Measurements from ENCODE around the gene CHMP5. TPM values are rescaled to one million over a fixed set of nuclear protein-coding genes. Genes with fewer than 3 reads are reported as not detected.

CHMP5 gene
- total and polyA plus RNA-seq, 4 donors: 53.1 to 141 (median 65.0) TPM

DNA sequence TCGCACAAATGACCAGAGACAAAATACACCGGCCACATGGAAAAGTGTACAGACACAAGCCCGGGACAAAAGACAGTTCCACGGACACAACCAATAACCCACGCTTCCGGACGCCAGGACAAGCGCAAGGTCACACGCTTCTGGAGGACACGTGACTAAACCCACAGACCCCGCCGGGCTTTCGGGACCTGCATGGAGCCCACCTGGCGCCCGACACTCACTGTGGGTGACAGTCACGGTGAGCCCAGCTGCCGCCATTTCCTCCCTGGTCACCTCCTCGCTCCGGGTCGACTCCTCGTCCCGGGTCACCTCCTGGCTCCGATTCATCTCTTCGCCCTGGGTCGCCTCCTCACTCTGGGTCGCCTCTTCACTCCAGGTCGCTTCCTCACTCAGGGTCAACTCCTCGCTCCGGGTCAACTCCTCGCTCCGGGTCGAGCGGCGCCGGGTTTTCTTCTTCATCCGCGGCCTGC, 811 bp upstream of the CHMP5 start:
- intact Hi-C loops (cut with DNase I): loop anchor here in 1 of 2 donors (1.0 kb wide), 1 partner anchor 26 kb away; the partner anchor contains the start of gene NFX1
- peak overlapping the region; percentile 42 to 58 for H3K4me3 ChIP-seq (ENCODE audit: low read length in 2 of 2)
- peak overlapping the region in 1 of 2 donors; percentile 23 for H3K27ac ChIP-seq (ENCODE audit: low read depth in 1 of 2, low read length in 2 of 2)
- peaks cover 0 to 2% of the 10 kb centered on the region in 2 donors for H3K4me1 ChIP-seq (ENCODE audit: control insufficient read depth in 1 of 2, insufficient read depth in 2 of 2, low read length in 2 of 2)
- DNase-seq: peak; percentile 75 to 83
- WGBS, 2 donors: 0% methylated on average over 36 to 37 of the region's 37 CpGs
- peaks cover 0 to 2% of the 10 kb centered on the region in 2 donors for H3K36me3 ChIP-seq (ENCODE audit: control insufficient read depth in 1 of 2, insufficient read depth in 2 of 2, low read length in 1 of 2)
- no peaks in the 10 kb centered on the region for H3K27me3 ChIP-seq (ENCODE audit: control insufficient read depth in 1 of 2, insufficient read depth in 2 of 2, low read length in 1 of 2)
- ATAC-seq (ENCODE audit: low FRiP score): peak; percentile 26
- no peaks in the 10 kb centered on the region for H3K9me3 ChIP-seq (ENCODE audit: control insufficient read depth, low read length)

GRCh38 chr9:33265211-33265865, 489 bp downstream of the CHMP5 start:
- Histone ChIP-seq H3K4me1 (ENCODE audit: control insufficient read depth in 1 of 2, insufficient read depth in 2 of 2, low read length in 2 of 2) (peaks cover 0 to 2% of the 10 kb centered on the region in 2 donors), H3K9me3 (ENCODE audit: control insufficient read depth, low read length) (no peaks in the 10 kb centered on the region), H3K27me3 (ENCODE audit: control insufficient read depth in 1 of 2, insufficient read depth in 2 of 2, low read length in 1 of 2) (no peaks in the 10 kb centered on the region), H3K4me3 (ENCODE audit: low read length in 2 of 2) (peak overlapping the region; percentile 61 to 77), H3K36me3 (ENCODE audit: control insufficient read depth in 1 of 2, insufficient read depth in 2 of 2, low read length in 1 of 2) (peaks cover 0 to 1% of the 10 kb centered on the region in 2 donors), H3K27ac (ENCODE audit: low read depth in 1 of 2, low read length in 2 of 2) (peak overlapping the region in 1 of 2 donors; percentile 85)
- intact Hi-C loops (cut with DNase I): no loop called here
- ATAC-seq (ENCODE audit: low FRiP score) (no peak), DNase-seq (no peak)
- WGBS, 2 donors: 17 to 19% methylated on average over 13 of the region's 13 CpGs

GRCh38 chr9:33267151-33267767, 2.4 kb downstream of the CHMP5 start:
- no peak overlapping the region for H3K4me3 ChIP-seq (ENCODE audit: low read length in 2 of 2)
- peaks cover 2 to 5% of the 10 kb centered on the region in 2 donors for H3K36me3 ChIP-seq (ENCODE audit: control insufficient read depth in 1 of 2, insufficient read depth in 2 of 2, low read length in 1 of 2)
- H3K27ac ChIP-seq (ENCODE audit: low read depth in 1 of 2, low read length in 2 of 2): no peak overlapping the region
- intact Hi-C loops (cut with DNase I): no loop called here
- H3K27me3 ChIP-seq (ENCODE audit: control insufficient read depth in 1 of 2, insufficient read depth in 2 of 2, low read length in 1 of 2): no peaks in the 10 kb centered on the region
- no peaks in the 10 kb centered on the region for H3K9me3 ChIP-seq (ENCODE audit: control insufficient read depth, low read length)
- DNase-seq (no peak), ATAC-seq (ENCODE audit: low FRiP score) (no peak)
- peaks cover 0 to 2% of the 10 kb centered on the region in 2 donors for H3K4me1 ChIP-seq (ENCODE audit: control insufficient read depth in 1 of 2, insufficient read depth in 2 of 2, low read length in 2 of 2)

- no peaks in the 10 kb centered on the region for H3K9me3 ChIP-seq (ENCODE audit: control insufficient read depth, low read length)
- intact Hi-C loops (cut with DNase I): no loop called here
- peaks cover 0 to 2% of the 10 kb centered on the region in 2 donors for H3K4me1 ChIP-seq (ENCODE audit: control insufficient read depth in 1 of 2, insufficient read depth in 2 of 2, low read length in 2 of 2)
- H3K36me3 ChIP-seq (ENCODE audit: control insufficient read depth in 1 of 2, insufficient read depth in 2 of 2, low read length in 1 of 2): peaks cover 2 to 5% of the 10 kb centered on the region in 2 donors
- no peak overlapping the region for H3K4me3 ChIP-seq (ENCODE audit: low read length in 2 of 2)
- H3K27me3 ChIP-seq (ENCODE audit: control insufficient read depth in 1 of 2, insufficient read depth in 2 of 2, low read length in 1 of 2): no peaks in the 10 kb centered on the region
- WGBS, 2 donors: 94 to 96% methylated on average over 3 of the region's 3 CpGs
- no peak overlapping the region for H3K27ac ChIP-seq (ENCODE audit: low read depth in 1 of 2, low read length in 2 of 2)
- ATAC-seq (ENCODE audit: low FRiP score): no peak
- DNase-seq: no peak
Measured at GRCh38 chr9:33270146-33270545, 5.3 kb downstream of the CHMP5 start.

GRCh38 chr9:33272061-33272460, 7.2 kb downstream of the CHMP5 start:
- Histone ChIP-seq H3K27me3 (ENCODE audit: control insufficient read depth in 1 of 2, insufficient read depth in 2 of 2, low read length in 1 of 2) (no peaks in the 10 kb centered on the region), H3K4me1 (ENCODE audit: control insufficient read depth in 1 of 2, insufficient read depth in 2 of 2, low read length in 2 of 2) (no peaks in the 10 kb centered on the region), H3K36me3 (ENCODE audit: control insufficient read depth in 1 of 2, insufficient read depth in 2 of 2, low read length in 1 of 2) (peaks cover 6 to 7% of the 10 kb centered on the region in 2 donors), H3K4me3 (ENCODE audit: low read length in 2 of 2) (no peak overlapping the region), H3K9me3 (ENCODE audit: control insufficient read depth, low read length) (no peaks in the 10 kb centered on the region), H3K27ac (ENCODE audit: low read depth in 1 of 2, low read length in 2 of 2) (no peak overlapping the region)
- 90 to 96% methylated on average over 1 of the region's 1 CpG for WGBS, 2 donors
- intact Hi-C loops (cut with DNase I): no loop called here
- ATAC-seq (ENCODE audit: low FRiP score): no peak
- DNase-seq: no peak

- H3K27me3 ChIP-seq (ENCODE audit: control insufficient read depth in 1 of 2, insufficient read depth in 2 of 2, low read length in 1 of 2): no peaks in the 10 kb centered on the region
- H3K36me3 ChIP-seq (ENCODE audit: control insufficient read depth in 1 of 2, insufficient read depth in 2 of 2, low read length in 1 of 2): peaks cover 6 to 13% of the 10 kb centered on the region in 2 donors
- intact Hi-C loops (cut with DNase I): no loop called here
- ATAC-seq (ENCODE audit: low FRiP score): no peak
- no peak overlapping the region for H3K27ac ChIP-seq (ENCODE audit: low read depth in 1 of 2, low read length in 2 of 2)
- WGBS, 2 donors: 81 to 82% methylated on average over 3 of the region's 3 CpGs
- H3K4me1 ChIP-seq (ENCODE audit: control insufficient read depth in 1 of 2, insufficient read depth in 2 of 2, low read length in 2 of 2): no peaks in the 10 kb centered on the region
- DNase-seq: no peak
- H3K9me3 ChIP-seq (ENCODE audit: control insufficient read depth, low read length): no peaks in the 10 kb centered on the region
- no peak overlapping the region for H3K4me3 ChIP-seq (ENCODE audit: low read length in 2 of 2)
Measured at GRCh38 chr9:33273266-33273971, 8.6 kb downstream of the CHMP5 start.

- Histone ChIP-seq H3K4me1 (ENCODE audit: control insufficient read depth in 1 of 2, insufficient read depth in 2 of 2, low read length in 2 of 2) (no peaks in the 10 kb centered on the region), H3K4me3 (ENCODE audit: low read length in 2 of 2) (no peak overlapping the region), H3K36me3 (ENCODE audit: control insufficient read depth in 1 of 2, insufficient read depth in 2 of 2, low read length in 1 of 2) (peaks cover 6 to 13% of the 10 kb centered on the region in 2 donors), H3K9me3 (ENCODE audit: control insufficient read depth, low read length) (no peaks in the 10 kb centered on the region), H3K27me3 (ENCODE audit: control insufficient read depth in 1 of 2, insufficient read depth in 2 of 2, low read length in 1 of 2) (no peaks in the 10 kb centered on the region), H3K27ac (ENCODE audit: low read depth in 1 of 2, low read length in 2 of 2) (no peak overlapping the region)
- 95 to 97% methylated on average over 2 of the region's 2 CpGs for WGBS, 2 donors
- intact Hi-C loops (cut with DNase I): no loop called here
- ATAC-seq (ENCODE audit: low FRiP score) (no peak), DNase-seq (no peak)
Measured at GRCh38 chr9:33273972-33274328, 9.1 kb downstream of the CHMP5 start.

- no peaks in the 10 kb centered on the region for H3K27me3 ChIP-seq (ENCODE audit: control insufficient read depth in 1 of 2, insufficient read depth in 2 of 2, low read length in 1 of 2)
- no peaks in the 10 kb centered on the region for H3K4me1 ChIP-seq (ENCODE audit: control insufficient read depth in 1 of 2, insufficient read depth in 2 of 2, low read length in 2 of 2)
- no peak overlapping the region for H3K27ac ChIP-seq (ENCODE audit: low read depth in 1 of 2, low read length in 2 of 2)
- peaks cover 8 to 12% of the 10 kb centered on the region in 2 donors for H3K36me3 ChIP-seq (ENCODE audit: control insufficient read depth in 1 of 2, insufficient read depth in 2 of 2, low read length in 1 of 2)
- intact Hi-C loops (cut with DNase I): no loop called here
- no peak for ATAC-seq (ENCODE audit: low FRiP score)
- no peak for DNase-seq
- no peak overlapping the region for H3K4me3 ChIP-seq (ENCODE audit: low read length in 2 of 2)
- no peaks in the 10 kb centered on the region for H3K9me3 ChIP-seq (ENCODE audit: control insufficient read depth, low read length)
- WGBS, 2 donors: 91 to 93% methylated on average over 4 of the region's 4 CpGs
Measured at GRCh38 chr9:33277484-33277883, 12.6 kb downstream of the CHMP5 start.
